ENCODE measurements around the gene NCOA1.
"Not testable (repeated sequence)": the region's sequence is repeated elsewhere in the genome, so short reads cannot be mapped to it uniquely, and the experiment has no call there.

The NCOA1 gene

DNA sequence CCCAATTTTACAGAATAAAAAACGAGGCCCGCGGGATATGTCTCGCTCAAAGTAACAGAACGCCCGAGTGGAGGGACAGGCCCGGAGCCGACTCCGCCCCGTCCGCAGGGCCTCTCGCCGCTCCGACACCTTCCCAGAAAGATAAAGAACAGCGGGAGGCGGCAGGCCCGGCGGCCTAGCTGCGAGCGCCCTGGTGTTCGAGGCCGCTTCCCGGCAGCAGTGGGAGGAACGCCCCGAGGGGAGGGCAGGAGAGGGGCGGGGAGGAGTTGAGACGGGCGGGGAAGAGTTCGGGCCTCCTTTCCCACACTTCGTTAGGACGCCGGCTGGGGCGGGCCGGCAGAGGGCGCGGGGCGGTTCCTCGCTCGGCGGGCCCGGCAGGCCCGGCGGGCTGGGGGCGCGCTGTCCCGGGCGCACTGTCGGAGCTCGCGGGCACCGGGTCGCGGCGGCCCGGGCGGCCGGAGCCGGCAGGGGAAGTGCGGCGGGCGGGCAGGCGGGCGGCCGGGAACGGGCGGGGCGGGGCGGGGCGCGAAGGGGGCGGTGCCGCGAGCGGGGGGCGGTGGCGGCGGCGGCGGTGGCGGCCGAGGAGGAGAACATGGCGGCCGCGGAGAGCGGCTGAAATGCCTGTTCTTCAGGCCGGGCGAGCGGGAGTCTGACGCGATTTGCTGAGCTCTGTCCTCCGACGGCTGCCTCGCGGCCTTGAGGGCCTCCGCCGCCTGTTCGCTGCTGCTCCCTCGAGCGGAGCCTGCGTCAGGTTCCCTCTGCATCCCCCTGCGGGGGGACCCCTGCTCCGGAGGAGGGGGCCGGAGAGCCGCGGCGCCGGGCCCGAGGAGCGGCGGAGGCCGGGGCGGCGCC lies at the start of gene NCOA1:
Gene NCOA1 (plus strand): TSS at position 565 of the 852 bp plus-strand sequence. CDS start 167,424 bp downstream, outside the sequence.
- peak; percentile 79 for DNase-seq

DNA sequence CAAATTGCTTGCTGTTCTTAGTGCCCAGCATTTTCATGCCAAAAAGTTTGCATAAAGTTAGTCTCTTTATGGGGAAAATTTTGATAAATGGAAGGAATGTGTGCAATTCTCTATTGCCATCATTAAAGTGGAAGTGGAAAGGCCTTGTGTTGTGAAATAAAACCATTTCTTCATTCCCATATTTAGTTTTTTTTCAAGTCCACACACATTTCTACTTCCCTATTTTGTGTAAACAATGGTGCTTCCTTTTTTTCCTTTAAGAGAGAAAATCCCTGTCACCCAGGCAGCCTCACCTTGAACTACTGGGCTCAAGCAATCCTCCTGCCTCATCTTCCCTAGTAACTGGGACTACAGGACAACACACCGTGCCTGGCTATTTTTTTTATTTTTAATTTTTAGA lies 42.3 kb upstream of the NCOA1 start:
- no peak for DNase-seq

DNA sequence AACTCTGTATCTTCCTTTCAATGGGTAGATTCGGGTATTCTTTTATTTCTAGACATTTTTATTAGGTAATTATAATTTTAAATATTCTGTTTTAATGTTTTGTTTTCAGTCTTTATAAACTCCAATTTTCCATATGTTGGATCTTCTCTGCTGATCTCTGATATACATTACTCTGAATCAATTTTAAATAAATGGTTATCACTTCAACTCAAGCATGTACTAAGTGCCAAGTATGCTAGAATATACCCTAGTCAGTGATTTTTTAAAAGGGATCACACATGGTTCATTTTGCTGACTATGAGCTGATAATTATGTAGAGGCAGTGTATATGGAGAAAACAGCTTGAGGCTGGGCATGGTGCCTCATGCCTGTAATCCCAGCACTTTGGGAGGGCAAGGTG lies 41.7 kb upstream of the NCOA1 start:
- DNase-seq = no peak

DNA sequence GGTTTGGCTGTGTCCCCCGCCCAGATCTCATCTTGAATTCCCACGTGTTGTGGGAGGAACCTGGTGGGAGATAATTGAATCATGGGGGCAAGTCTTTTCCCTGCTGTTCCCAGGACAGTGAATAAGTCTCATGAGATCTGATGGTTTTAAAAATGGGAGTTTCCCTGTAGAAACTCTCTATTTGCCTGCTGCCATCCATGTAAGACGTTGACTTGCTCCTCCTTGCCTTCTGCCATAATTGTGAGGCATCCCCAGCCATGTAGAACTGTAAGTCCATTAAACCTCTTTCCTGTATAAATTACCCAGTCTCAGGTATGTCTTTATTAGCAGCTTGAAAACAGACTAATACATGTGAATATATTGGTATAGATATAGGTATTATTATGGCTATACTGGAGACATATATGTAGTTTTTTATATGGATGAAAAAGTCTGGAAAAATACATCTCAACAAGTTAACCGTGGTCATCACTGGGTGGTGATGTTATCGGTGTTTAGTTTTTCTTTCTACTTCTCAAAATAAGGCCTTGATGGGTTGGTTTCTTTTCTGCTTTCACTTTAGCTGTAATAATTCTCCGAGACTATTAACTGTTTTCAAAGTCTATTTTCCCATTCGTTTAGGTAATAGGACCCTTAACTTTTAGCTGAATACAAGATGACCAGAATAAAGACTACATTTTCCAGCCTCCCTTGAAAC lies 39.1 kb upstream of the NCOA1 start:
- DNase-seq = no peak

DNA sequence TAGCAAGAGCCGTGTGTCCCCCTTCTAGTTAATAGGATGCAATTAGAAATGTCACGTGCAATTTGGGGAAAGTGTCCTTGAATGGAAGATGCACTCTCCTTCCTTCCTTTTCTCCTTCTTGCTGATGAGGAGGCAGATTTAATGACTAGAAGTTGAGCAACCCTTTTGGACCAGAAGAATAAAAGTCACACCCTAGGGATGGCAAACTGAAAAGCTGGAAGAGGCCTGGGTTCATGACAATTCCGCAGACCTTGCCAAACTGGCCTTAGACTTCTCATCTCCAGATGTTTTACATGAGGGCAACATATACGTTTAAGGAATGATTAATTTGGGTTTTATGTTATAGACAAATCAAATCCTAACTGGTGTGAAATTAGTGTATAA lies 38.6 kb upstream of the NCOA1 start:
- DNase-seq = no peak

DNA sequence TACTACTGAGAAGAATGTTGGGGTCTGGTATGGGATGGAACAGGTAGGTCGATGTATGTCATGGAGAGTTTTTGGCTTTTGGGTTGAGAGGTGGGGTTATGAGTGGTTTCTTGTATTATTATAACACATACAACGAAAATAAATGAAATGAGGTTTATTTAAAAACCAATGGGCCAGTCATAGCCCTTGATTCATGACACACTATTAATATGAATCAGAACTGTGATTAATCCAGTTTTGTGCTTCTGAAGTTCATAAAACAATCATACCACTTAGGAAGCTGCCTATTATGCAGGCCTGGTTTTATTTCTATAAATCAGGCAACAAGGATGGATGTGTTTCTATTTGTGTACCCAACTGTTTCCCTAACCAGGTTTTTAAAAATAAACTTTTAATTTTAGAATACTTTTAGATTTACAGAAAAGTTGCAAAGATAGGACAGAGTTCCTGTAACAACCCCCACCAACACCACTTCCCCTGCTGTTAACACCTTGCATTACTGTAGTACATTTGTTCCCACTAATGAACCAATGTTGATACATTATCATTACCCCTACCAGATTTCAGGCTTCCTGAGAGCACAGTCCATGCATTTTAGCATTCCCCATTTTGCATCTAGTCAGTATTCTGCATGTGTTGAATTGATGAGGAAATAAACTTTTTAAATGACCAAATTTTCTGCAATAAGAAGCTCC lies 37.5 kb upstream of the NCOA1 start:
- DNase-seq = no peak

DNA sequence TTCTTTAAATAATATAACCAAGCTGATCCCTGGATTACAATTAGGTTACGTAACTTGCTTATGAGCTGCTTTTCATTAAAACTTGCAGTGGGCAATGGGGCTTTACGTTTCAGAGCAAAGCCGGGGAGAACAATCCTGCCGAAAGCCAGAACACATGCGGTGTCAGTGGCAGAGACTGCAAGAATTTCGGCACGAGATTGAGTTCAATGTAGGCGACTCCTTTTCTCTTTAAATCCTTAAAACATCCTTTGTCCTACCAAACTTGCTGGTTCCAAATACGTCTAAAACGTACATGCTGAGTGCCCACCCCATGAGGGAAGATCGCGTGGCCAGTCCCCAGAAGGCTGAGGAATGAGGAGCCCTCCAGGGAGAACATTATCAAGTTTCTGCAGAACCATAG lies 36.8 kb upstream of the NCOA1 start:
- no peak for DNase-seq

DNA sequence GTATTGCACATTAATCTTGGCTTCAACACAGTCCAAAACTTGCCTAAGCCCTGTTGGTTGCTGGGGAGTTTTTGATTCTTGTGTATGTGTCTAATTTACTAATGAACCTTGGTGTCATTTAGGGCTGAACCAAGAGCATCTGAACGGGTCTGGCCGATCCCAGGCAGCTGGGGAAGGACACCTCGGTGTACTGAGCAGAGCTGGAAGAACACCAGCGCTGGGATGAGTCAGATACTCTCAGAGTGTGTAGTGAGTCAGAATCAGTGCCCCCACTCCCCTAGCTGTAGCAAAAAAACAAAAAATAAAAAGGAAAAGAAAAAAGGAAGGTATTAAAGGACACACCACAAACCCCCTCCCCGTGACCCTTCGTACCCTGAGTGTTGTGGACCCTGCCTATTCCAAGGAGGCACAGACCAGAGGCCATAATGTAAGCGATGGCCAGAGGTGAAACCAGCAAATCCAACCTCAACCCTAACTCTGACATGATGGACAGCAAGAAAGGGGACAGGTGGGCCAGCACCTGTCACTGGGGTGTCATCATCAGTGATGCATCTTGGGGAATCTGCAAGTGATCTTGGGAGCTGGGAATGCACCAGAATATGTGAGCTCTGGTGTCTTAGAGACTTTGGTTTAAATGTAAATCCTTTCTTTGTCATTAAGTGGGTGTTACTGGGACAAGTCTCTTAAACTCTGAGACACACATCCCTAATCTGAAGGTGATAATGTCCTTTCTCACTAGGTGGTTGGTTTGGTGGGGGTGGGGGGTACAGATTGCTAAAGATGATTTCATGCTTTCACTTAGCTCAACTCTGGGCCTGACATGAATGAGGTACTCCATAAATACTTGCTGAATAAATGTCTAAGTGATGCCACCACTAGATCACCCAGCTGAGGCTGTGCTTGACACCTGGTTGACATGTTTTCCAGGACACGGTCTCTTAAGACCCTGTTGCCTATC lies 34.2 kb upstream of the NCOA1 start:
- no peak for DNase-seq

DNA sequence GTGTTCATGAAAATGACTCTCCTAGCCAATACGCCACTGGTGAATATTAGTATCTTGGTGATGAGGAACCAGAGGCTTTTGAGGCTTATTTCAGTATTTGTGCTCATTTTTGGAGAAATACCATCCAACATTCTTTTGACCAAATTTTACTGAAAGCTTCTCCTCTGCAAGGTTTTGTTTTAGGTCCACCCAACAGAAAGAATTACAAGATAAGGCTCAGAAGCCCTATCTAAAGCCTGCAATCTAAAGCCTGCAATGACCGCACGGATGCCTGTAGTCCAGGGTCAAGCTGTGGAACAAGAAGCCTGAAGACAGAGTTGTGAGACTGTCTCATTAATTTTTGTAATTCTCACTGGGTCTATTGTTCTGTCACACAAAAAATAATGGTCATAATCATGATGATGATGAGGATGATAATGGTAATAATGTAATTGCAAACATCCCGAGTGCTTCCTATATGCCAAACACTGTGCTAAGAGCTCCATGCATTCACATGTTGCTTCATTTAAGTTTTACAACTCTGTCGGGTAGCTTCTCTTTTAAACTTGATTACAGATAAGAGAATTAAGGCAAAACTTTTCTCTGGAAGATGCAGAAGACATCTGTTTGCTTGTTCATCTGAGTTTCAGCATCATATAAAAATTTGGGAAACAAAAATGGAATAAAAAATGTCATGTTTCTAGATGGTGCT lies 33.2 kb upstream of the NCOA1 start:
- DNase-seq = no peak

DNA sequence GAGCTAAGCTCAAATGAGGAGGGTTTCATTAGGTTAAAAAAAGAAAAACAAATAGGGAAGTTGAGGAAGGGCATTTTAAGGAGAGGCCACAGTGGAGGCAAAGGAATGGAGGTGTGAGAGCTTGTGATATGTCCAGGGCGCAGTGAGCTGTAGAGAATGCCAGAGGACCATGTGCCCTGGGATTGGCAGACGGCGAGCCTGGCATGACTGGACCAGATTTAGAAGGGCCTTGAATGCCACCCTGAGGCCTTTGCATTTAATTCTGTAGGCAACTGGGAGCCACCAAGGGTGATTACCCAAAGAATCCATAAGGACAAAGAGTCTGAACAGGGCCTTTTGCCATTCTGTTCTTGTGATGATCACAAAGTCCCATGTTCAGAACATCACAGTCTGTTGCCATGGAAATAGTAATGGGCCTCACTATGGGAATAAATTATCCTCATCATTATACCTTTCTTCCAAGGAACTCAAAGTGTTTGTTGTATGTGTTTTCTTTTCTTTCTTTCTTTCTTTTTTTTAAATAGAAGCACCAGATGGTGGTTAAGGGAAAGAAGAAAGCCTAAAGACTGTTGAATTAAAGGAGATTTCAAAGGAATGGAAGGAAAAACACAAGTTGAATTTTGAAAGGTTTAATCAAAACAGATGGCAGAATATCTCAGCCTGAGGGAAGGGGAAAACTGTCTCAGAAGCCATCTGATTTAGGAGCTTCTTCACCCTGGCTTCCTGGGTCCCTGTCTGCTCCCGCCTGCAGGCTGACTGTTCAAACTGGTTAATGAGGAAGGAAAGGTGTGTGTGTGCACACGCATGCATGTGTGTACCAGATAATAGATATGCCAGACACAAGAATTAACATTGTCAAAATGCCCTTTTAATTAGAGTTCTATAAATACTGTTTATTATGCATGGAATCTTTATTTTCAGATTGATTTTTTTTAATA lies 31.6 kb upstream of the NCOA1 start:
- DNase-seq = no peak

DNA sequence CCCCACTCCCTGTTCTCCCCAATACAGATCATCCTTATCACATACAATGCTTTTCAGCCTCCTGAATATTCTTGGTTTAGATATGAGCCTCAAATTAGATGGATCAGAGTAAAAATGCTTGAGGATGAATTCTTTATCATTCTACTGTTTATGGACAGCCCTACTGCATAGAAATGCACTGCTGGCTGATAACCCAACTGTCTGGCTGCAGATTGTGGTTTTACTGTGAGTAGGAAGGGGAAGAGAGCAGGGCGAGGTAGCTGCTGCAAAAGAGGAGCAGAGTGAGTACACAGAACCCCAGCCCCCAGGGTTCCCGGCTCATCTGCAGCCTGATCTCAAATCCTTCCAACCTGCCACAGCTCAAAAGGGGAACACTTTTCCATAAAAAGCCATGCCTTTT lies 29.4 kb upstream of the NCOA1 start:
- no peak for DNase-seq

DNA sequence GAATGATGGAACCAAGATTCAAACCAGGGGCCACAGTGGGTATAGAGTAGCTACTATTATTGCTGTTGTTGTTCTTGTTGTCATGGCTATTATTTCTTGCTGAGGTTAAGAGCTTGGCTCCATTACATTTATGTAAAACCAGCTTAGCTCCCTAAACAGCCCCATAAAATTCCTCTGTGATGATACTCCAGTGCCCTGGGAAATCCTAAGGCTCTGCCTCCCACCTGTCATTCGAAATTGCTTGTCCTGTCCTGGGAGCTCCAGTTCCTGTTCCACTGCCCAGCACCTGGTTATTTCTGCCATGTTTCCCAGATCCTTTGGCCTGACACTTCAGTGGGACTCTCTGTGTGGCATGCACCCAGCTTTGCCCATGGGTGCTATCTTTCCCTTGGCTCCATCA lies 27.8 kb upstream of the NCOA1 start:
- no peak for DNase-seq

DNA sequence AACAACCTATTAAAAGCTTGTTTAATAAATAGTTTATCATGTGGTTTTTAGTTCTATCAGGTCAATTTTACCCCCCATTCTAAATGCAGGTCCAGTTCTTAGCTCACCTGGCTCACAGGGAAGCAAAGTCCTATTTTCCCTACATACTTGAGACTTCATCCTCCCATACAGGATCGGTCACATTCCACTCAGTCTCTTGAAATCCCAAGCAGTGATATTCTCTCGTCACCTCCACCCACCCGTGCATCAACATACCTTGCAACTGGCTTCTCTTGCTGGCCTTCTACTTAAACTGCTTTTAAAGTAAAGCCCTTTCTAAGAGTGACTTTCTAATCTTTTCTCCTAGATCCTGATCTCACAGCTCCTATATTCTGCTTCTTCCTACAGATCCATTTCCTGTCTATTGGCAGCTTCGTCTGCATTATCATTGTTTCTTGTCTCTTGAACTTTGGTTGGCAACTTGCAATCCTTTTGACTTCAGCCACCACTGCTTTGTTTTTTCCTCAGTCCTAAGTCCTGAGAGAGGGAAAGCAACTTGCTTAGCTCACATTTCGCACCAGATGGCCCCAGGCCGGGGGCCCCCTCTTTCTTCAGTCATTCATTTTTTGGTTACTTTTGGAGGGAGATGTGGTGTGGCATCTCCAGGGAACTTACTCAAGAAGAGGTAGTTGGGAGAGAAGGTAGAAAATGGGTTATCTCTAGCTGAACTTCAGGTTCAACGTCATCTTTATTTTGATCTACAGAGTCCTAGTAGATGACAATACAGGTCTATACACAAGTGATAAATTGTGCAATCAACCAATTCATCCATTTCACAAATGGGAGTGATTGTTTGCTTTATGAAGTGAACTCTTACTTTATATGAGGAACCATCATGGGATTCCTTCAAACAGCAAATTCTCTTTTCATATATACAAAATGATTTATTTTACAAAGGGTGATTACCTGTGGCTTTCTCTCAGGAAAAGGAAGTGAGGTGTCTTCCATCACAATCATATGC lies 23.9 kb upstream of the NCOA1 start:
- no peak for DNase-seq

DNA sequence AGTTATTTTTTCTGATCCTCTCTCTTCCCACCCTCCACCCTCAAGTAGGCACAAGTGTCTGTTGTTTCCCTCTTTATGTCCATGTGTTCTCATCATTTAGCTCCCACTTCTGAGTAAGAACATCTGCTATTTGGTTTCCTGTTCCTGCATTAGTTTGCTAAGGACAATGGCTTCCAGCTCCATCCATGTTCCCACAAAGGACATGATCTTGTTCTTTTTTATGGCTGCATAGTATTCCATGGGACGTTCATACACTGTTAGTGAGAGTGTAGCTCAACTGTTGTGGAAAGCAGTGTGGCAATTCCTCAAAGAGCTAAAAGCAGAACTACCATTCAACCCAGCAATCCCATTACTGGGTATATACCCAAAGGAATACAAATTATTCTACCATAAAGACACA lies 22.6 kb upstream of the NCOA1 start:
- not testable (repeated sequence) for DNase-seq

DNA sequence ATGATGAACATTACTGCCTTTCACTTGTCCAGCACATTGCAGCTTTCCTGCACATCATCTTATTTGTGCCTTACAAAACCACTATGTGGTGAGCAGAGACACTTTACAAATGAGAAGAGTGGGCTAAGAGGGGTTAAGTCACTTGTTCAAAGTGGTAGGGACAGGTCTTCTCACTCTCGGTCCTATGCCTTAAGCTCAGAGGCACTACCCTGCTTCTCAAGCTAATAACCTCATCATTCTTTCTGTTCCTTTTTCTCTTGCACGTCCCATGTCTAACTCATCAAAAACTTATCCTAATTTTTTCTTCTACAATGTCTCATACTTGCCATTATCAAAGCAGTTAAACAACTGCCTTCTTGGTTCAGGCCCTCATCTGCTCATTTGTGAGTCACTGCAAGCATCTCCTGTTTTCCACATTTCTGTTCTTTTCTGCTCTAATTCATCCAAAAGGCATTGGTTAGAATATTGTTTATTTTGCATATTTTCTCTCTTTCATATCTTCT lies 21.9 kb upstream of the NCOA1 start:
- no peak for DNase-seq

DNA sequence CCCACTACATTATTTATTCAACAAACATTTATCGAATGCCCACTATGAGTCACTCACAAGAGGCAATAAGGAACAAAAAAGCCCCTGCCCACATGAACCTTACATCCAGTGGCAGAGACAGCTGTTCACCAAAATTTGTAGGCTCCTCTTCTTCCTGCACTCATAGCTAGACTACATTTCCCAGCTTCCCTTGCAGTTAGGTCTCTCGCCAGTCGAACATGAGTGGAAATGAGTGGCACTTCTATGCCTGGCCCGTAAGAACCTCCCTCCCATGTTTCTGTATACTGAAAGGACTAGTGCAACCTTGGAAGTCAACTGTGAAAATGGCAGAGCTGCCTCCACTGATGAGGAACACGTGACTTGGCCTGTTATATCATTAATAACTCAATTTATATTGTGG lies 19.4 kb upstream of the NCOA1 start:
- no peak for DNase-seq

DNA sequence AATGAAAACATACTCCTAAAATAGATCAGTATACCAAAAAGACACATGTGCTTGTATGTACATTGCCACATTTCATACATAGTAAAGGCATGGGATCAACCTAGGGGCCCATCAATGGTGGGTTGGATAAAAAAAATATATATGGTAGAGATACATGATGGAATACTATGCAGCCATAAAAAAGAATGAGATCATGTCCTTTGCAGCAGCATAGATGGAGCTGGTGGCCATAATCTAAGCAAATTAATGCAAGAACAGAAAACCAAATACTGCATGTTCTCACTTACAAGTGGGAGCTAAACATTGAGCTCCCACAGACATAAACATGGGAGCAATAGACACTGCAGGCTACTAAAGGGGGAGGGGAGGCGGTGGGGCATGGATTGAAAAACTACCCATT lies 18.6 kb upstream of the NCOA1 start:
- DNase-seq = no peak

DNA sequence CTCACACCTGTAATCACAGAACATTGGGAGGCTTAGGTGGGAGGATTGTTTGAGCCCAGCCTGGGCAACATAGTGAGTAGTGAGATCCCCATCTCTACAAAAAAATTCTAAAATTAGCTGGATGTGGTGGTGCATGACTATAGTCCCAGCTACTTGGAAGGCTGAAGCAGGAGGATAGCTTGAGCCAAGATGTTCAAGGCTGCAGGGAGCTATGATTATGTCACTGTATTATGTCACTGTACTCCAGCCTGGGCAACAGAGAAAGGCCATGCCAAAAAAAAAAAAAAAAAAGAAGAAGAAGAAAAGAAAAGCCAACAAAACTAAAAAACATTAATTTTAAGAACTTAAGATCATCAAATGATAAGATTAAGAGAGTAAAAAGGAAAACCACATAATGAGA lies 17.4 kb upstream of the NCOA1 start:
- DNase-seq = no peak

DNA sequence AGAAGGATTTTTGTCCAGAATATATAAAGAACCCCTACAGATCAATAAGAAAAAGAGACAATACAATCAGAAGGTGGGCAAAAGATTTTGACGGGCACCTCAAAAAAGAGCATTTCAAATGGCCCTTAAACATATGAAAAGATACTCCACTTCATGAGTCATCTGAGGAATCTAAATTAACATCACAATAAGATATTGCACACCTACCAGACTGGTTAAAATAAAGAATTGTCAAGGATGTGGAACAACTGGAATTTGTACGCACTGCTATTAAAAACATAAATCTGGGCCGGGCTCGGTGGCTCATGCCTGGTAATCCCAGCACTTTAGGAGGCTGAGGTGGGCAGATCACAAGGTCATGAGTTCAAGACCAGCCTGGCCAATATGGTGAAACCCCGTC lies 17.0 kb upstream of the NCOA1 start:
- DNase-seq = no peak

Data from NK-92 treated with Interleukin-12 subunit alpha and Interleukin-12 subunit beta, amount 100 ng/mL, for 24 hours (cell line).